ENCODE measurements around the gene COX19. TPM values are rescaled to one million over a fixed set of nuclear protein-coding genes. Genes with fewer than 3 reads are reported as not detected.

Gene COX19
- total RNA-seq, 1 experiment from 2014 or later = 18.8 TPM

GRCh38 chr7:981793-982510, 6.6 kb upstream of the COX19 start:
- Histone ChIP-seq H3K27ac (ENCODE audit: low read depth, low read length, poor library complexity, severe bottlenecking) (no peak overlapping the region), H3K4me3 (ENCODE audit: low read depth, low read length, poor library complexity, severe bottlenecking) (no peak overlapping the region), H3K27me3 (replicated peaks; ENCODE audit: insufficient read depth, low read depth, low read length, poor library complexity) (no peaks in the 10 kb centered on the region), H3K9me3 (ENCODE audit: low read depth, low read length, poor library complexity, severe bottlenecking) (no peaks in the 10 kb centered on the region), H3K36me3 (ENCODE audit: insufficient read depth, low read length, poor library complexity, severe bottlenecking) (no peaks in the 10 kb centered on the region), H3K4me1 (ENCODE audit: insufficient read depth, low read length, poor library complexity, severe bottlenecking) (no peaks in the 10 kb centered on the region)
- intact Hi-C loops (cut with micrococcal nuclease; ENCODE audit: unreplicated experiment) = no loop called here
- POLR2A ChIA-PET (ENCODE audit: low non-redundant PET) = no interaction called here
- CTCF ChIA-PET = interaction anchor here (1.5 kb wide), 1 partner anchor 11 kb away, joined by 5 read pairs; no protein-coding TSS in a partner anchor
- DNase-seq (ENCODE audit: low spot score) = no peak
- TF ChIP-seq EZH2 (IDR thresholded peaks at IDR 0.05; ENCODE audit: borderline replicate concordance, low read depth, low read length, poor library complexity, severe bottlenecking) (no peak), CTCF (conservative IDR thresholded peaks at IDR 0.05; ENCODE audit: low read depth, low read length) (no peak)
- BruUV-seq (replicated peaks) = no TSS peak

GRCh38 chr7:979886-980571, 4.7 kb upstream of the COX19 start:
- H3K4me3 ChIP-seq (ENCODE audit: low read depth, low read length, poor library complexity, severe bottlenecking) = no peak overlapping the region
- CTCF ChIA-PET = no interaction called here
- intact Hi-C loops (cut with micrococcal nuclease; ENCODE audit: unreplicated experiment) = no loop called here

GRCh38 chr7:979151-979550, 3.8 kb upstream of the COX19 start:
- ChIA-PET POLR2A (ENCODE audit: low non-redundant PET) (interaction anchor here (0.7 kb wide), 1 partner anchor 71 kb away, joined by 4 read pairs; no protein-coding TSS in a partner anchor), CTCF (no interaction called here)
- H3K27ac ChIP-seq (ENCODE audit: low read depth, low read length, poor library complexity, severe bottlenecking) = no peak overlapping the region
- no peaks in the 10 kb centered on the region for H3K9me3 ChIP-seq (ENCODE audit: low read depth, low read length, poor library complexity, severe bottlenecking)
- peaks cover 1% of the 10 kb centered on the region for H3K4me1 ChIP-seq (ENCODE audit: insufficient read depth, low read length, poor library complexity, severe bottlenecking)
- intact Hi-C loops (cut with micrococcal nuclease; ENCODE audit: unreplicated experiment) = no loop called here
- TF ChIP-seq CTCF (conservative IDR thresholded peaks at IDR 0.05; ENCODE audit: low read depth, low read length) (no peak), EZH2 (IDR thresholded peaks at IDR 0.05; ENCODE audit: borderline replicate concordance, low read depth, low read length, poor library complexity, severe bottlenecking) (no peak)
- no peaks in the 10 kb centered on the region for H3K36me3 ChIP-seq (ENCODE audit: insufficient read depth, low read length, poor library complexity, severe bottlenecking)
- no peaks in the 10 kb centered on the region for H3K27me3 ChIP-seq (replicated peaks; ENCODE audit: insufficient read depth, low read depth, low read length, poor library complexity)
- no TSS peak for BruUV-seq (replicated peaks)
- no peak overlapping the region for H3K4me3 ChIP-seq (ENCODE audit: low read depth, low read length, poor library complexity, severe bottlenecking)
- DNase-seq (ENCODE audit: low spot score) = no peak

More at GRCh38 chr7:979886-980571, 4.7 kb upstream of the COX19 start:
- Histone ChIP-seq H3K27ac (ENCODE audit: low read depth, low read length, poor library complexity, severe bottlenecking) (no peak overlapping the region), H3K36me3 (ENCODE audit: insufficient read depth, low read length, poor library complexity, severe bottlenecking) (no peaks in the 10 kb centered on the region), H3K4me1 (ENCODE audit: insufficient read depth, low read length, poor library complexity, severe bottlenecking) (no peaks in the 10 kb centered on the region), H3K27me3 (replicated peaks; ENCODE audit: insufficient read depth, low read depth, low read length, poor library complexity) (no peaks in the 10 kb centered on the region), H3K9me3 (ENCODE audit: low read depth, low read length, poor library complexity, severe bottlenecking) (no peaks in the 10 kb centered on the region)
- DNase-seq (ENCODE audit: low spot score) = no peak
- POLR2A ChIA-PET (ENCODE audit: low non-redundant PET) = no interaction called here
- no TSS peak for BruUV-seq (replicated peaks)
- no peak for TF ChIP-seq CTCF (conservative IDR thresholded peaks at IDR 0.05; ENCODE audit: low read depth, low read length)
- TF ChIP-seq EZH2 (IDR thresholded peaks at IDR 0.05; ENCODE audit: borderline replicate concordance, low read depth, low read length, poor library complexity, severe bottlenecking) = no peak

Measured in A673 (cell line).